T-helper 1 cell treated with Interleukin-12 subunit alpha and Interleukin-12 subunit beta and Interleukin-4 antibody, amounts not matched to agents 30 μg/mL and 1 μg/mL, for 36 hours (primary cell): Measurements from ENCODE around the gene CALHM3.
A peak's percentile ranks its signal among the peaks of the same experiment; 100 is the strongest.

Experiments used
- H3K27ac Mint-ChIP-seq: one replicate; pipeline ENCODE4 v1.8.0; 2021; ENCODE audit warnings: mild to moderate bottlenecking, mixed read lengths
- H3K27me3 Mint-ChIP-seq: one replicate; pipeline ENCODE4 v1.8.0; 2021; ENCODE audit warnings: low read depth, mixed read lengths
- H3K36me3 Mint-ChIP-seq: one replicate; pipeline ENCODE4 v1.8.0; 2021; ENCODE audit warnings: low read depth, mixed read lengths
- H3K4me1 Mint-ChIP-seq: one replicate; pipeline ENCODE4 v1.8.0; 2021; ENCODE audit warnings: low read depth, mixed read lengths
- H3K4me3 Mint-ChIP-seq: one replicate; pipeline ENCODE4 v1.8.0; 2021; ENCODE audit warnings: mild to moderate bottlenecking, moderate library complexity, mixed read lengths
- H3K9me3 Mint-ChIP-seq: one replicate; pipeline ENCODE4 v1.8.0; 2021; ENCODE audit warnings: mixed read lengths

CALHM3 gene

GRCh38 chr10:103442031-103442461 is 37.0 kb downstream of the CALHM3 start:
- H3K9me3 Mint-ChIP-seq, result no peaks in the 10 kb centered on the region
- peaks cover 6% of the 10 kb centered on the region for H3K4me1 Mint-ChIP-seq
- no peak overlapping the region for H3K4me3 Mint-ChIP-seq
- H3K27me3 Mint-ChIP-seq, result no peaks in the 10 kb centered on the region
- H3K36me3 Mint-ChIP-seq, result peaks cover 49% of the 10 kb centered on the region
- H3K27ac Mint-ChIP-seq, result no peak overlapping the region

- Mint-ChIP-seq H3K4me1 (peaks cover 4% of the 10 kb centered on the region), H3K36me3 (peaks cover 50% of the 10 kb centered on the region), H3K4me3 (no peak overlapping the region), H3K27me3 (no peaks in the 10 kb centered on the region), H3K9me3 (no peaks in the 10 kb centered on the region), H3K27ac (no peak overlapping the region)
Measured at GRCh38 chr10:103441611-103442010, 37.4 kb downstream of the CALHM3 start.

GRCh38 chr10:103441206-103441605 is 37.8 kb downstream of the CALHM3 start:
- Mint-ChIP-seq H3K27ac (no peak overlapping the region), H3K4me1 (peaks cover 3% of the 10 kb centered on the region), H3K36me3 (peaks cover 49% of the 10 kb centered on the region), H3K9me3 (no peaks in the 10 kb centered on the region), H3K4me3 (no peak overlapping the region), H3K27me3 (no peaks in the 10 kb centered on the region)

GRCh38 chr10:103440416-103440815 is 38.6 kb downstream of the CALHM3 start:
- H3K4me3 Mint-ChIP-seq, result no peak overlapping the region
- peaks cover 1% of the 10 kb centered on the region for H3K4me1 Mint-ChIP-seq
- no peaks in the 10 kb centered on the region for H3K27me3 Mint-ChIP-seq
- H3K27ac Mint-ChIP-seq, result peak overlapping the region; percentile 1
- H3K9me3 Mint-ChIP-seq, result no peaks in the 10 kb centered on the region
- H3K36me3 Mint-ChIP-seq, result peaks cover 43% of the 10 kb centered on the region

DNA sequence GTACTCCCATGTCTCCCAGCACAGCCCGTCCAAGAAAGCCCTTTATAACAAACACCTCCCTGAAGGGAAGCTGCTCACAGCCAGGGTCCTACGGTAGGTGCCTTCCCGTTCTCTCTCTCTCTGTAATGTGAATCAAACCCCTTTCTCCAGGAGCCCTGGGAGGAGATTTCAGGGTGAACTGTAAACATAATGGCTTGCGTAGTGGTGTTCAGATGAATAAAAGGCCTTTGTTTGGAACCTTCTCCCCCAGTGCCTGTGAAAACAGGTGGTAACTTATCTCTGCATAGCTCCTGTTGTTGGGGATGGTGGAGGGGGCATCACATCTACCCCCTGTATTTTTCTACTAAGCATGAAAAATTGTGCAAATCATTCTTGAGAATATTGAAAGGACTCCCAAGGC is 39.3 kb downstream of the CALHM3 start:
- Mint-ChIP-seq H3K9me3 (no peaks in the 10 kb centered on the region), H3K4me1 (peaks cover 1% of the 10 kb centered on the region), H3K4me3 (no peak overlapping the region), H3K27ac (peak overlapping the region; percentile 1), H3K27me3 (no peaks in the 10 kb centered on the region), H3K36me3 (peaks cover 41% of the 10 kb centered on the region)

- no peak overlapping the region for H3K4me3 Mint-ChIP-seq
- no peak overlapping the region for H3K27ac Mint-ChIP-seq
- no peaks in the 10 kb centered on the region for H3K9me3 Mint-ChIP-seq
- no peaks in the 10 kb centered on the region for H3K27me3 Mint-ChIP-seq
- peaks cover 34% of the 10 kb centered on the region for H3K4me1 Mint-ChIP-seq
- H3K36me3 Mint-ChIP-seq, result peaks cover 58% of the 10 kb centered on the region
Measured at GRCh38 chr10:103433858-103434257, 45.2 kb downstream of the CALHM3 start.

DNA sequence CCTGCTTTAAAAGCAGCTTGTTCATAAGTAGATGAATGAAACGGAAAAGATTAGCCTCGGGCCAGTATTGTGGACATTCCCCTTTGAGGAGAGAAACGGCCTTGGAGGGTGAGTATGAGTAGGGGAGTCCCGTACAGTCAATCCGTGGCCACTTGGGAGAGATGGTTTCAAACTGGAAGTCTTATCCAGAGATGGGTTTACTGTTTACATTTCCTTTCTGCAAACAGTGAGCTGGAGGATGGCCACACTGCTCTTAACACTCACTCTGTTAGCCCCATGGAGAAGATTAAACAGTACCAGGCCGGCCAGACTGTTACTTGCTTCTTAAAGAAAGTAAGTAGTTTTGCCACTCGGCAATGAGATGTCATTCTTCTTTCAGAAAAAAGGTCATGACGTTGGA is 47.1 kb downstream of the CALHM3 start:
- H3K9me3 Mint-ChIP-seq, result no peaks in the 10 kb centered on the region
- peaks cover 59% of the 10 kb centered on the region for H3K36me3 Mint-ChIP-seq
- peaks cover 43% of the 10 kb centered on the region for H3K4me1 Mint-ChIP-seq
- no peaks in the 10 kb centered on the region for H3K27me3 Mint-ChIP-seq
- no peak overlapping the region for H3K4me3 Mint-ChIP-seq
- peak overlapping the region; percentile 8 for H3K27ac Mint-ChIP-seq

GRCh38 chr10:103429647-103430046 is 49.4 kb downstream of the CALHM3 start:
- peak overlapping the region; percentile 64 for H3K27ac Mint-ChIP-seq
- H3K36me3 Mint-ChIP-seq, result peaks cover 60% of the 10 kb centered on the region
- H3K4me1 Mint-ChIP-seq, result peaks cover 42% of the 10 kb centered on the region

GRCh38 chr10:103428989-103429643 is 49.9 kb downstream of the CALHM3 start:
- H3K4me3 Mint-ChIP-seq, result no peak overlapping the region
- peak overlapping the region; percentile 64 for H3K27ac Mint-ChIP-seq
- H3K27me3 Mint-ChIP-seq, result no peaks in the 10 kb centered on the region
- H3K4me1 Mint-ChIP-seq, result peaks cover 42% of the 10 kb centered on the region
- H3K9me3 Mint-ChIP-seq, result no peaks in the 10 kb centered on the region
- peaks cover 64% of the 10 kb centered on the region for H3K36me3 Mint-ChIP-seq

More at GRCh38 chr10:103429647-103430046, 49.4 kb downstream of the CALHM3 start:
- Mint-ChIP-seq H3K4me3 (peak overlapping the region; percentile 30), H3K27me3 (no peaks in the 10 kb centered on the region), H3K9me3 (no peaks in the 10 kb centered on the region)

DNA sequence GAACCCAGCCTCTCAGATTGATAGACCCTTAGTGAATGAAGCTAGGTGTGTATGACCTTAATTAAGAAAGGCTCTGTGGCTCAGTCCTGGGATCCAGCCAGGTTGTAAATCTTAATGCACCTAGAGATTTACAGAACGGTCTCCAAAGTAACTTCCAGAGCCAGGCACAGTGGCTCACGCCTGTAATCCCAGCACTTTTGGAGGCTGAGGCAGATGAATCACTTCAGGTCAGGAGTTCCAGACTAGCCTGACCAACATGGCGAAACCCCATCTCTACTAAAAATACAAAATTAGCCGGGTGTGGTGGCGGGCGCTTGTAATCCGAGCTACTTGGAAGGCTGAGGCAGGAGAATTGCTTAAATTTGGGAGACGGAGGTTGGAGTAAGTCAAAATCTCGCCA is 51.2 kb downstream of the CALHM3 start:
- Mint-ChIP-seq H3K36me3 (peaks cover 61% of the 10 kb centered on the region), H3K4me3 (no peak overlapping the region), H3K27me3 (no peaks in the 10 kb centered on the region), H3K4me1 (peaks cover 41% of the 10 kb centered on the region), H3K27ac (no peak overlapping the region), H3K9me3 (no peaks in the 10 kb centered on the region)

DNA sequence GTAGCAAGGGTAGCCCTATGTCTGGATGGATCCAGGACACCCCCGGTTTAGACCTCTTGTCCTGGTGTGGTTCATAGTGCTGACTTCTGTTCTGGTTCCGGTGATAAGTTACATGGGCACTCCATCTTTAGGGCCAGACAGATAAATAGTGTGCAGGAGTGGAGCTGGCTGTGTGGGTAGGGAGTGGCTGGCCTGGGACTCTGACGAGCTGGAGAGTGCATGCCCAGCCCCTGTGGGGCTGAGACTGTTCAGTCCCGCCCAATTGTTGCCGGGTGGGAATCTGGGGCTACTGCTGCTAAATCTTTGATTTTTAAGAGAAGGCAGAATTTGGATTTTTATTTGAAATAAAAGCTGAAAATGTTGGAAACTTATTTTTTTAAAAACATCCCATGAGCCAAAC is 55.3 kb downstream of the CALHM3 start:
- no peaks in the 10 kb centered on the region for H3K9me3 Mint-ChIP-seq
- no peaks in the 10 kb centered on the region for H3K27me3 Mint-ChIP-seq
- H3K4me1 Mint-ChIP-seq, result peaks cover 8% of the 10 kb centered on the region
- H3K4me3 Mint-ChIP-seq, result no peak overlapping the region
- peaks cover 49% of the 10 kb centered on the region for H3K36me3 Mint-ChIP-seq
- H3K27ac Mint-ChIP-seq, result no peak overlapping the region
